Activated T-cell treated with anti-CD3 and anti-CD28 coated beads, Interleukin-2, amount 50 U/mL, for 24 hours (primary cell): ENCODE measurements around the gene ATXN1.
"Not testable (repeated sequence)": the region's sequence is repeated elsewhere in the genome, so short reads cannot be mapped to it uniquely, and the experiment has no call there.

ENCODE experiments used
- DNase-seq: peaks from one replicate; pipeline ENCODE4 v3.0.0-alpha.2; 2020
- H3K27ac Mint-ChIP-seq: 2 replicates; pipeline ENCODE4 v1.8.0; 2020; ENCODE audit warnings: mild to moderate bottlenecking, mixed read lengths
- H3K27me3 Mint-ChIP-seq: 2 replicates; pipeline ENCODE4 v1.8.0; 2020; ENCODE audit warnings: mixed read lengths
- H3K36me3 Mint-ChIP-seq: 2 replicates; pipeline ENCODE4 v1.8.0; 2020; ENCODE audit warnings: low read depth, mixed read lengths
- H3K4me1 Mint-ChIP-seq: 2 replicates; pipeline ENCODE4 v1.8.0; 2020; ENCODE audit warnings: low read depth, mixed read lengths
- H3K4me3 Mint-ChIP-seq: 2 replicates; pipeline ENCODE4 v1.8.0; 2020; ENCODE audit warnings: mild to moderate bottlenecking, moderate library complexity, mixed read lengths
- H3K9me3 Mint-ChIP-seq: 2 replicates; pipeline ENCODE4 v1.8.0; 2020; ENCODE audit warnings: mixed read lengths

Gene ATXN1

DNA sequence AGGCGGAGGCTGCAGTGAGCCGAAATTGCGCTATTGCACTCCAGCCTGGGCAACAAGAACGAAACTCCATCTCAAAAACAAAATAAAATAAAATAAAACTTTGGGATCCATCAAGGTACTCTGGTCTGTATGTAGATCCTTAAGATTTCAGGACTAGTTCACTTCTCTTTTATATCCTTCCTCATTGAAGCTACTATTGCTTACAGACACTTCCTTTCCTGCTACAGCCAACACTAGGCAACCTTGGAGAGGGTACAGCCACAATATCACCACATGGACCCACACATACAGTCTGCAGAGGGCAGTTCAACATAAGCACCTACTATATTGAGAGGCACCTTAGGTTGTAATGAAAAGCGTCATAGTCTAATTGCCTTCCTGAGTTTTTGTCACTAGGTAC is 113.3 kb downstream of the ATXN1 start:
- peaks cover 26% of the 10 kb centered on the region for H3K4me1 Mint-ChIP-seq
- no peaks in the 10 kb centered on the region for H3K27me3 Mint-ChIP-seq
- H3K27ac Mint-ChIP-seq: peak overlapping the region; percentile 22
- H3K9me3 Mint-ChIP-seq: no peaks in the 10 kb centered on the region
- H3K4me3 Mint-ChIP-seq: no peak overlapping the region
- no peak for DNase-seq
- H3K36me3 Mint-ChIP-seq: peaks cover 36% of the 10 kb centered on the region

DNA sequence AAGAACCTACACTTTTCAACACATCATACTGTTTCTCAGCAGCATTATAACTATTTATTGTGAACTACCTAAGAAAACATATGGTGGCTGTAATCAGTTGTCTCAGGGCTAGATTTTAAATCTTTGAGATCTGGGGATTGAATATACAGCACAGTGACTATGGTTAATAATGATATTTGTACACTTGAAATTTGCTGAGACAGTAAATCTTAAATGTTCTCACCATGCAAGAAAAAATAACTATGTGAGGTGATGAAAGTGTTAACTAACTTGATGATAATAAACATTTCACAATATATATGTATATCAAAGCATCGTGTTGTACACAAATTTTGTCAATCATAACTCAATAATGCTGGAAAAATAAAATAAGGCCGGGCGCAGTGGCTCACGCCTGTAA is 113.8 kb downstream of the ATXN1 start:
- no peak for DNase-seq
- peaks cover 33% of the 10 kb centered on the region for H3K36me3 Mint-ChIP-seq
- H3K4me3 Mint-ChIP-seq: no peak overlapping the region
- no peaks in the 10 kb centered on the region for H3K27me3 Mint-ChIP-seq
- no peak overlapping the region for H3K27ac Mint-ChIP-seq
- H3K4me1 Mint-ChIP-seq: peaks cover 20% of the 10 kb centered on the region
- no peaks in the 10 kb centered on the region for H3K9me3 Mint-ChIP-seq

DNA sequence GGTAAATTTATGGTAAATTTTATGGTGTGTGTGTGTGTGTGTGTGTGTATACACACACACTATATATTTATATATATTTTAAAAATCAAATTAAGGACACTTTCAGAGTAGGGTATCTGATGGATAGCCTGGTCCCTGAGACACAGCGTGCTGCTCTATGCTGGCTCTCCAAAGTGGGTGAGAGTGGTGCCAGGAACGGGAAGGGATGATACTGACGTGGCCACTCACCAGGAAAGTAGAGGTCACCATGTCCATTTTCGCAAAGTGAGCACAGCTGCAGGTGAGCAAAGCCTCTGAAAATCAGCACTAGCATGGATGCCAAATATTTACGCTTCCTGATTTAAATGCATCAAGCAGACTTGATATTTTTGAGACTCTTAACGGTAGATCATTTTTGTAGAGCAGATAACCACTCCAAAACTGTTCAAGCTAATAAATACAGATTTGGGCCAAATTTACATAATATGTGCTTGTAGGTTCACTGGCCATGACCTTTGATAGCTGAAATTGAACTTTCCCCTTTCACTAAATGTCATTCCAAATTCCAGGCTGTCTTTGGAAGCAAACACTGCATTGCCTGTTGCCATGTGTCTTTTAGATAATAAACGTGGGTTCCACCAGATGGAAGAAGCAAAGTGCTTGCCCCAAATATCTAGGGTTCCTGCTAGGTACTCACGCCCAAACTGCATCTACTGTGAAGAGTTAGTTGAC is 116.6 kb downstream of the ATXN1 start:
- H3K27ac Mint-ChIP-seq: no peak overlapping the region
- no peaks in the 10 kb centered on the region for H3K9me3 Mint-ChIP-seq
- peaks cover 26% of the 10 kb centered on the region for H3K4me1 Mint-ChIP-seq
- H3K4me3 Mint-ChIP-seq: no peak overlapping the region
- H3K27me3 Mint-ChIP-seq: no peaks in the 10 kb centered on the region
- peaks cover 35% of the 10 kb centered on the region for H3K36me3 Mint-ChIP-seq
- DNase-seq: no peak

- Mint-ChIP-seq H3K27me3 (no peaks in the 10 kb centered on the region), H3K36me3 (peaks cover 50% of the 10 kb centered on the region), H3K4me3 (no peak overlapping the region), H3K9me3 (no peaks in the 10 kb centered on the region), H3K27ac (peak overlapping the region; percentile 71), H3K4me1 (peaks cover 49% of the 10 kb centered on the region)
- DNase-seq: no peak
Observed at GRCh38 chr6:16639684-16640480, 121.4 kb downstream of the ATXN1 start.

DNA sequence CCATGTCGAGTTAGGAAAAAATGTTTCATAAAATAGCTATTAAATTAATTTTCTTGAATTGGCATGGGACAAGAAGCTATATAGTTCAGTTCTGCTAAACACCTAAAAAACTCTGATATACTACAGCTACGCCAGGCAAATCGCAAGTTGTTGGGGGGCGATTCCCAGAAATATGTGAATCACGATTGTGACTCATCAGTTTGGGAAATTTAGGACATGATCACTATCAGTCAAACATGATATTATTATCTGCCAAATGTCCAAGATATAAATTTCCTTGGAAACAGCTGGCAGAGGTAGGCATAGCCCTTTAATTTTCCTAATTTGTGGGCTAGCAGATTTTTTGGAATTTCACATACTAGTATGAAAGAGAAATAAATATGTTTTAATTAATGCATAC is 123.6 kb downstream of the ATXN1 start:
- peaks cover 40% of the 10 kb centered on the region for H3K36me3 Mint-ChIP-seq

DNA sequence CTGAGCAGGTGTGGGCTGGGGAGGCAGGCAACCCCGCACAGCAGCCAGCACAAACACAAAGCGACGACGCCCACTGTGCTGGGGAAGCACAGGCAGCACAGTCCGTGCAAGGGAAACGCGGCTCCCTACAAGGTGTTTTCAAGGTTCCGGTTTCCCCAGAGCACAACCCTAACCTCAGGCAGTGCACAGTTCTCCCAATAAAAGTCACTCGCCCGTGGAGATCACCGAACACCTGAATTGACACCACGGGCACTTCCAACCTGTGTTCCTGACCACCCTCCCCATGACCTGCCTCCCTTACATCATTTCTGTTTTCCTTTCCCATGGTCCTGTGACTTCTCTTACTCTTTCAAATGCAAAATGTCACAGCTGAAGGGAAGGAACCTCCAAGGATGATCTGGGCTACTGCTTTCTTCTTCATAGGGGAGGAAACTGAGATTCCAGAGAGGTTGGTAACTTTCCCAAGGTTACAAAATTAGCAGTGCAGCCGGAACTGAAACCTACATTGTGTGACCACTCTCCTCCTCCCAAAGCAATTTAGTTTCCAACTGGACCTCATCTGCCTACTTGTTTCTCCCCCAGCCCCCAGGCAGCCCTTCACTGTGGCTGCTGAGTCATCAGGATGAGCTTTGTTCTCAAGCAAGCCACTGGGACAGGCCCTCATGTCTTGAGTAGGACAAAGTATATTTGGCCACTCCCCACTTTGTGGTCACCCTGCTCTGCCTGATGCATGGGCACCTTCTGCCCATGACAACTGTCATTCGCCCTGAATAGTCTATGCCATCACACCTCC is 125.3 kb downstream of the ATXN1 start:
- no peak for DNase-seq
- H3K4me3 Mint-ChIP-seq: no peak overlapping the region
- no peak overlapping the region for H3K27ac Mint-ChIP-seq
- H3K9me3 Mint-ChIP-seq: no peaks in the 10 kb centered on the region
- peaks cover 40% of the 10 kb centered on the region for H3K36me3 Mint-ChIP-seq
- H3K27me3 Mint-ChIP-seq: no peaks in the 10 kb centered on the region
- peaks cover 57% of the 10 kb centered on the region for H3K4me1 Mint-ChIP-seq

More for the DNA sequence above, 123.6 kb downstream of the ATXN1 start:
- Mint-ChIP-seq H3K9me3 (no peaks in the 10 kb centered on the region), H3K4me3 (no peak overlapping the region), H3K4me1 (peaks cover 63% of the 10 kb centered on the region), H3K27me3 (no peaks in the 10 kb centered on the region), H3K27ac (no peak overlapping the region)
- no peak for DNase-seq

DNA sequence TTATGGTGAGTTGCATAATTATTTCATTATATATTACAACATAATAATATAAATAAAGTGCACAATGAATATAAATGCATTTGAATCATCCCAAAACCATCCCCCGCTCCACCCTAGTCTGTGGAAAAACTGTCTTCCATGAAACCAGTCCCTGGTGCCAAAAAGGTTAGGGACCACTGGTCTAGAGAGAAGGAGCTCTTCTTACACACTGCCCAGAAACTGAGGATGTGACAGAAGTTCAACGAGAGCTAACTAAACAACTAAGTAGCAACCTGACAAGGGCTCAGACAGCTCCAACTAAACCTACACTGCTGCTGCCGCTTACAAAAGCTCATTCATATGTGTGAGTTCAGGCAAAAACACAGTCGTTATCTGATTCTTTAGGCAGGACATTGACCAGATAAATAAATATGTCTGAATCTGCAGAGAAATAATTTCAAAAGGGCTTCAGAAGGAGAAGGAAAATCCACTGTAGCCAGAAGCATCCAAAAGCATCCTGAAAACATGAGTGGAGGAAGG is 125.9 kb downstream of the ATXN1 start:
- Mint-ChIP-seq H3K9me3 (no peaks in the 10 kb centered on the region), H3K4me1 (peaks cover 51% of the 10 kb centered on the region), H3K36me3 (peaks cover 40% of the 10 kb centered on the region), H3K4me3 (no peak overlapping the region), H3K27me3 (no peaks in the 10 kb centered on the region), H3K27ac (no peak overlapping the region)
- DNase-seq: no peak

- H3K27me3 Mint-ChIP-seq: no peaks in the 10 kb centered on the region
- H3K36me3 Mint-ChIP-seq: peaks cover 45% of the 10 kb centered on the region
- H3K4me1 Mint-ChIP-seq: peaks cover 46% of the 10 kb centered on the region
- H3K27ac Mint-ChIP-seq: no peak overlapping the region
- H3K9me3 Mint-ChIP-seq: no peaks in the 10 kb centered on the region
- DNase-seq: no peak
- H3K4me3 Mint-ChIP-seq: no peak overlapping the region
Observed at GRCh38 chr6:16634855-16635254, 126.4 kb downstream of the ATXN1 start.

GRCh38 chr6:16633961-16634360 is 127.3 kb downstream of the ATXN1 start:
- Mint-ChIP-seq H3K27ac (no peak overlapping the region), H3K9me3 (peaks cover 2% of the 10 kb centered on the region), H3K4me3 (no peak overlapping the region), H3K27me3 (no peaks in the 10 kb centered on the region), H3K4me1 (peaks cover 39% of the 10 kb centered on the region), H3K36me3 (peaks cover 40% of the 10 kb centered on the region)
- no peak for DNase-seq

DNA sequence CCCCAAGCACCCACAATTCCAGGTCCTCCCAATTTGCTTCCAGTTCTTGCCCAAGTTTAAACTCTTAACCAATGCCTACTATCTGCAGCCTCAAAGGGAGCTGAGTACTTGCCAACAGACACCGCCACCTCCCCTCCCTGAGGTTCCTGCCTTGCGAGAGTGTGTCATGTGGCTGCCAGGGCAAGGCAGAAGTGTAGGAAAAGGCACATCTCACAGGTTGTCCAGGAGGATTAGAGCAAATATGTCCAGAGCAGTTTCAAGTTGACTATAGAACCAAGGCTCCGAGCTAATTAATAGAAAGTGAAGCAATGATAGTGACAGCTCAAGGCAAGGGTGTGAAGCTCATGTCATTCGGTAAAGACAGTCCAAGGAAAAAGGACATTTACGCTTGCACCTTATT is 127.8 kb downstream of the ATXN1 start:
- Mint-ChIP-seq H3K4me1 (peaks cover 37% of the 10 kb centered on the region), H3K27me3 (no peaks in the 10 kb centered on the region), H3K36me3 (peaks cover 41% of the 10 kb centered on the region), H3K27ac (no peak overlapping the region), H3K9me3 (peaks cover 2% of the 10 kb centered on the region), H3K4me3 (no peak overlapping the region)
- no peak for DNase-seq

- no peaks in the 10 kb centered on the region for H3K27me3 Mint-ChIP-seq
- H3K27ac Mint-ChIP-seq: no peak overlapping the region
- H3K9me3 Mint-ChIP-seq: peaks cover 2% of the 10 kb centered on the region
- peaks cover 42% of the 10 kb centered on the region for H3K36me3 Mint-ChIP-seq
- DNase-seq: no peak
- H3K4me3 Mint-ChIP-seq: no peak overlapping the region
- H3K4me1 Mint-ChIP-seq: peaks cover 35% of the 10 kb centered on the region
Observed at GRCh38 chr6:16632101-16632500, 129.2 kb downstream of the ATXN1 start.

- peaks cover 2% of the 10 kb centered on the region for H3K9me3 Mint-ChIP-seq
- H3K27ac Mint-ChIP-seq: no peak overlapping the region
- no peak overlapping the region for H3K4me3 Mint-ChIP-seq
- DNase-seq: no peak
- H3K36me3 Mint-ChIP-seq: peaks cover 44% of the 10 kb centered on the region
- no peaks in the 10 kb centered on the region for H3K27me3 Mint-ChIP-seq
- peaks cover 23% of the 10 kb centered on the region for H3K4me1 Mint-ChIP-seq
Observed at GRCh38 chr6:16630026-16630643, 131.1 kb downstream of the ATXN1 start.

DNA sequence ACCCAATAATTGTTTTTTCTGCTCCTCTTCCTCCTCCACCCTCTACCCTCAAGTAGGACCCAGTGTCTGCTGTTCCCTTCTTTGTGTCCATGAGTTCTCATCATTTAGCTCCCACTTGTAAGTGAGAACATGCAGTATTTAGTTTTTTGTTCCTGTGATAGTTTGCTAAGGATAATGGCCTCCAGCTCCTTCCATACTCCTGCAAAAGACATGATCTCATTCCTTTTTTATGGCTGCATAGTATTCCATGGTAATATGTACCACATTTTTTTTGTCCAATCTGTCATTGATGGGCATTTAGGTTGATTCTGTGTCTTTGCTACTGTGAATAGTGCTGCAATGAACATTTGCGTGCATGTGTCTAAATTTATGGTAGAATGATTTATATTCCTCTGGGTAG is 132.7 kb downstream of the ATXN1 start:
- not testable (repeated sequence) for H3K27ac Mint-ChIP-seq

GRCh38 chr6:16626650-16627049 is 134.6 kb downstream of the ATXN1 start:
- Mint-ChIP-seq H3K27me3 (no peaks in the 10 kb centered on the region), H3K9me3 (peaks cover 2% of the 10 kb centered on the region), H3K27ac (peak overlapping the region; percentile 8), H3K4me3 (no peak overlapping the region), H3K36me3 (peaks cover 37% of the 10 kb centered on the region), H3K4me1 (peaks cover 30% of the 10 kb centered on the region)
- no peak for DNase-seq

More for the DNA sequence above, 132.7 kb downstream of the ATXN1 start:
- DNase-seq, H3K9me3 Mint-ChIP-seq, H3K27me3 Mint-ChIP-seq, H3K4me3 Mint-ChIP-seq: not testable (repeated sequence)
- peaks cover 21% of the 10 kb centered on the region for H3K4me1 Mint-ChIP-seq
- H3K36me3 Mint-ChIP-seq: peaks cover 46% of the 10 kb centered on the region
